Activated CD4-positive, CD25-positive, alpha-beta regulatory T cell treated with anti-CD3 and anti-CD28 coated beads, Interleukin-2, amount 50 U/mL, for 16 hours (primary cell): Measurements from ENCODE around the gene FKBP3.
"Not testable (repeated sequence)": the region's sequence is repeated elsewhere in the genome, so short reads cannot be mapped to it uniquely, and the experiment has no call there.

ENCODE experiments used
- DNase-seq: peaks from one replicate; pipeline ENCODE4 v3.0.0-alpha.2; 2020; ENCODE audit warnings: low read depth, low spot score

FKBP3 gene

GRCh38 chr14:45112896-45113781 is 21.1 kb downstream of the FKBP3 start:
- no peak for DNase-seq

- no peak for DNase-seq
These were observed 29.7 kb downstream of the FKBP3 start for GRCh38 chr14:45104561-45104960.

- no peak for DNase-seq
These were observed 30.5 kb downstream of the FKBP3 start for GRCh38 chr14:45103806-45104205.

- no peak for DNase-seq
These were observed 38.1 kb downstream of the FKBP3 start for GRCh38 chr14:45096218-45096617.

- DNase-seq: no peak
These were observed 39.1 kb downstream of the FKBP3 start for GRCh38 chr14:45095143-45095542.

GRCh38 chr14:45094275-45094674 is 40.0 kb downstream of the FKBP3 start:
- no peak for DNase-seq

- no peak for DNase-seq
These were observed 42.6 kb downstream of the FKBP3 start for GRCh38 chr14:45091710-45092109.

- no peak for DNase-seq
These were observed 44.5 kb downstream of the FKBP3 start for GRCh38 chr14:45089813-45090212.

- no peak for DNase-seq
These were observed 49.3 kb downstream of the FKBP3 start for GRCh38 chr14:45084946-45085346.

- peak; percentile 91 for DNase-seq
These were observed 50.1 kb downstream of the FKBP3 start, which contains the start of gene PRPF39 for GRCh38 chr14:45083976-45084722. PRPF39 (plus strand) TSS chr14:45084116; CDS start chr14:45095240, 11,124 bp downstream.

GRCh38 chr14:45083617-45083975 is 50.7 kb downstream of the FKBP3 start:
- DNase-seq: no peak

GRCh38 chr14:45082420-45082819 is 51.9 kb downstream of the FKBP3 start:
- no peak for DNase-seq

- DNase-seq: not testable (repeated sequence)
These were observed 53.2 kb downstream of the FKBP3 start for GRCh38 chr14:45081096-45081495.

- DNase-seq: not testable (repeated sequence)
These were observed 53.8 kb downstream of the FKBP3 start for GRCh38 chr14:45080416-45080968.

- DNase-seq: no peak
These were observed 56.0 kb downstream of the FKBP3 start for GRCh38 chr14:45078323-45078722.

GRCh38 chr14:45073231-45073879 is 60.9 kb downstream of the FKBP3 start:
- DNase-seq: no peak

GRCh38 chr14:45072126-45072525 is 62.2 kb downstream of the FKBP3 start:
- DNase-seq: no peak

- DNase-seq: no peak
These were observed 64.1 kb downstream of the FKBP3 start for GRCh38 chr14:45070215-45070614.

- DNase-seq: no peak
These were observed 65.9 kb downstream of the FKBP3 start for GRCh38 chr14:45068396-45068795.

GRCh38 chr14:45066667-45067066 is 67.6 kb downstream of the FKBP3 start:
- no peak for DNase-seq

- no peak for DNase-seq
These were observed 68.3 kb downstream of the FKBP3 start for GRCh38 chr14:45065956-45066355.
